OCI-LY7 (cell line): ENCODE data around the gene SOBP. TPM values are rescaled to one million over a fixed set of nuclear protein-coding genes. Genes with fewer than 3 reads are reported as not detected.

ENCODE experiments used
- BruUV-seq: library from RNA; stranded (reverse); fragments of 400-500 nt; replicated peaks from 2 replicates; lab custom pipeline; 2021; lab: Mats Ljungman, UMichigan
- CTCF ChIA-PET: fragments of 300-600 bp; sonication (Branson Sonifier 250); formaldehyde crosslinking; loops from one replicate; lab custom pipeline; 2022; ENCODE audit warnings: antibody characterized with exemption; ENCODE audit not compliant: unreplicated experiment; lab: Charles Lee
- POLR2A ChIA-PET: fragments of 300-600 bp; sonication (Branson Sonifier 250); formaldehyde crosslinking; loops from one replicate; lab custom pipeline; 2022; ENCODE audit warnings: antibody characterized with exemption; lab: Charles Lee
- DNase-seq: peaks from one replicate; pipeline ENCODE4 v3.0.0-alpha.2; 2015; ENCODE audit warnings: low spot score
- H2AFZ ChIP-seq: fragments of 200-600 bp; sonication (generic), shearing (Covaris generic); 2 replicates; pipeline ENCODE4 v1.6.1; 2014; ENCODE audit warnings: mild to moderate bottlenecking, antibody characterized with exemption, low read length, moderate library complexity
- H3K27ac ChIP-seq: fragments of 200-600 bp; sonication (generic); 2 replicates; pipeline ENCODE4 v1.5.1; 2014; ENCODE audit warnings: mixed run types, low read depth, mild to moderate bottlenecking, moderate library complexity, low read length, inconsistent platforms; ENCODE audit not compliant: poor library complexity, severe bottlenecking
- H3K36me3 ChIP-seq: fragments of 200-600 bp; sonication (generic); 2 replicates; pipeline ENCODE4 v1.6.1; 2014; ENCODE audit warnings: mild to moderate bottlenecking, antibody characterized with exemption, low read length, moderate library complexity, mixed read lengths; ENCODE audit not compliant: insufficient read depth
- H3K4me1 ChIP-seq: fragments of 200-600 bp; sonication (generic); 2 replicates; pipeline ENCODE4 v1.5.1; 2014; ENCODE audit warnings: mild to moderate bottlenecking, low read length; ENCODE audit not compliant: insufficient read depth, poor library complexity, severe bottlenecking
- H3K4me2 ChIP-seq: fragments of 200-600 bp; sonication (generic); 2 replicates; pipeline ENCODE4 v1.6.1; 2014; ENCODE audit warnings: mild to moderate bottlenecking, low read length
- H3K4me3 ChIP-seq: fragments of 200-600 bp; sonication (generic); 2 replicates; pipeline ENCODE4 v1.5.1; 2014; ENCODE audit warnings: mild to moderate bottlenecking, low read depth, low read length; ENCODE audit not compliant: poor library complexity, severe bottlenecking
- H3K79me2 ChIP-seq: fragments of 200-600 bp; sonication (generic); 2 replicates; pipeline ENCODE4 v1.6.1; 2016; ENCODE audit warnings: low read depth, mild to moderate bottlenecking, low read length, moderate library complexity, mixed read lengths; ENCODE audit not compliant: insufficient read depth
- H3K9me2 ChIP-seq: fragments of 200-600 bp; sonication (generic); 2 replicates; pipeline ENCODE4 v1.6.1; 2016; ENCODE audit warnings: mild to moderate bottlenecking, low read length, mixed read lengths; ENCODE audit not compliant: insufficient read depth
- H3K9me3 ChIP-seq: fragments of 200-600 bp; sonication (generic); 2 replicates; pipeline ENCODE4 v1.6.1; 2014; ENCODE audit warnings: mild to moderate bottlenecking, mixed run types, low read length, mixed read lengths
- H4K20me1 ChIP-seq: fragments of 200-600 bp; sonication (generic); 2 replicates; pipeline ENCODE4 v1.6.1; 2014; ENCODE audit warnings: mild to moderate bottlenecking, antibody characterized with exemption, low read length, moderate library complexity, mixed read lengths; ENCODE audit not compliant: insufficient read depth
- CTCF ChIP-seq: fragments of 200-600 bp; sonication (generic); conservative IDR thresholded peaks from 2 replicates; pipeline ENCODE4 v1.5.1; 2014; ENCODE audit warnings: mild to moderate bottlenecking, antibody characterized with exemption, low read length, moderate library complexity, mixed read lengths
- EZH2phosphoT487 ChIP-seq: fragments of 200-600 bp; sonication (generic); IDR thresholded peaks from 2 replicates; pipeline ENCODE4 v1.6.1; 2018; ENCODE audit warnings: low read depth, borderline replicate concordance, mild to moderate bottlenecking, mixed run types, antibody characterized with exemption, low read length, moderate library complexity, mixed read lengths
- intact Hi-C: fragments of 100-400 bp; cut with micrococcal nuclease; formaldehyde crosslinking; loops from one replicate; pipeline ENCODE4 v1.10.0; 2022; ENCODE audit not compliant: unreplicated experiment
- total RNA-seq, 2 experiments: library from RNA; depleted of rRNA in 1 of 2; stranded (reverse); fragments of >200 nt in 1 of 2; shearing (Covaris generic) in 1 of 2; gene quantifications; 2 replicates each; pipeline ENCODE4 v1.2.3, GENCODE V29; 2014 to 2022

SOBP gene
- total RNA-seq, 2 experiments from 2014 or later, result 21.5 to 29.4 TPM

GRCh38 chr6:107534571-107535141, 44.7 kb downstream of the SOBP start:
- no peak overlapping the region for H2AFZ ChIP-seq
- H3K27ac ChIP-seq, result peak overlapping the region; percentile 98
- H3K9me2 ChIP-seq, result no peaks in the 10 kb centered on the region
- BruUV-seq, result no TSS peak
- DNase-seq, result no peak
- H3K4me3 ChIP-seq, result no peak overlapping the region
- intact Hi-C loops, result loop anchor here (5.0 kb wide), 2 partner anchors 108 to 417 kb away; partner anchors contain the start of gene BEND3
- H3K4me1 ChIP-seq, result peaks cover 80% of the 10 kb centered on the region
- ChIA-PET CTCF (no interaction called here), POLR2A (interaction anchor here (1.1 to 1.3 kb wide), 2 partner anchors 27 to 114 kb away, joined by 3 to 6 read pairs; no protein-coding TSS in a partner anchor)
- H3K9me3 ChIP-seq, result no peaks in the 10 kb centered on the region
- no peaks in the 10 kb centered on the region for H4K20me1 ChIP-seq
- TF ChIP-seq CTCF (no peak), EZH2phosphoT487 (no peak)
- 0 out of 2 replicates have a peak overlapping the region, but pooled peaks have one; percentile 79 for H3K4me2 ChIP-seq
- H3K79me2 ChIP-seq, result peaks cover 47% of the 10 kb centered on the region
- H3K36me3 ChIP-seq, result peaks cover 64% of the 10 kb centered on the region

GRCh38 chr6:107535626-107536025, 45.7 kb downstream of the SOBP start:
- BruUV-seq, result no TSS peak
- Histone ChIP-seq H3K4me1 (peaks cover 90% of the 10 kb centered on the region), H3K4me3 (peak overlapping the region; percentile 45), H4K20me1 (no peaks in the 10 kb centered on the region), H3K4me2 (peak overlapping the region; percentile 79), H2AFZ (no peak overlapping the region), H3K9me3 (no peaks in the 10 kb centered on the region), H3K79me2 (peaks cover 48% of the 10 kb centered on the region; the same call in 1 of the 2 replicates), H3K36me3 (peaks cover 73% of the 10 kb centered on the region), H3K9me2 (no peaks in the 10 kb centered on the region), H3K27ac (peak overlapping the region; percentile 98)
- peak; percentile 36 for DNase-seq
- CTCF ChIA-PET, result no interaction called here
- intact Hi-C loops, result loop anchor here (2.0 to 5.0 kb wide), 5 partner anchors 45 to 418 kb away; partner anchors contain the start of genes BEND3, PDSS2 and SOBP
- POLR2A ChIA-PET, result interaction anchor here (0.5 to 1.3 kb wide), 9 partner anchors 17 to 1472 kb away, joined by 3 to 9 read pairs (median 4); no protein-coding TSS in a partner anchor
- TF ChIP-seq CTCF (no peak), EZH2phosphoT487 (no peak)
